ENCODE measurements around the gene MARCHF6.

MARCHF6 gene

GRCh38 chr5:10317825-10318682 is 35.4 kb upstream of the MARCHF6 start:
- peaks cover 3% of the 10 kb centered on the region; the same call in 1 of the 2 replicates for H3K9me3 ChIP-seq (ENCODE audit: control insufficient read depth, insufficient read depth, low read length)
- no peaks in the 10 kb centered on the region for H3K4me1 ChIP-seq (ENCODE audit: insufficient read depth, low read length)
- no peaks in the 10 kb centered on the region for H3K36me3 ChIP-seq (ENCODE audit: insufficient read depth, low read length)
- H3K9ac ChIP-seq (ENCODE audit: low read depth, low read length) = no peak overlapping the region

- H3K4me1 ChIP-seq (ENCODE audit: insufficient read depth, low read length) = no peaks in the 10 kb centered on the region
- no peaks in the 10 kb centered on the region for H3K36me3 ChIP-seq (ENCODE audit: insufficient read depth, low read length)
- H3K9me3 ChIP-seq (ENCODE audit: control insufficient read depth, insufficient read depth, low read length) = peaks cover 3% of the 10 kb centered on the region; the same call in 1 of the 2 replicates
- H3K9ac ChIP-seq (ENCODE audit: low read depth, low read length) = no peak overlapping the region
Observed at GRCh38 chr5:10319202-10319851, 34.2 kb upstream of the MARCHF6 start.

DNA sequence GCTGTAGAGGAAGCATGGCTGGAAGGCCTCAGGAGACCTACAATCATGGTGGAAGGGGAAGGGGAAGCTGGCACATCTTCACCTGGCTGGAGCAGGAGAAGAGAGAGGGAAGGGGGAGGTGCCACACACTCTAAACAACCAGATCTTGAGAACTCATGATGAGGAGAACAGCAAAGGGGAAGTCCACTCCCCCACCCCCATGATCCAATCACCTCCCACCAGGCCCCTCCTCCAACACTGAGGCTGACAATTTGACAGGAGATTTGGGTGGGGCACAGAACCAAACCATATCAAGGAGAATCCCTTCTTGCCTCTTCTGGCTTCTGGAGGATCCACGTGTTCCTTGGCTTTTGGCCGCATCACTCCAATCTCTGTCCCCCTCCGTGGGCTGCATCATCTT is 32.7 kb upstream of the MARCHF6 start:
- Histone ChIP-seq H3K9ac (ENCODE audit: low read depth, low read length) (no peak overlapping the region), H3K9me3 (ENCODE audit: control insufficient read depth, insufficient read depth, low read length) (no peaks in the 10 kb centered on the region), H3K4me1 (ENCODE audit: insufficient read depth, low read length) (no peaks in the 10 kb centered on the region), H3K36me3 (ENCODE audit: insufficient read depth, low read length) (no peaks in the 10 kb centered on the region)

- Histone ChIP-seq H3K4me1 (ENCODE audit: insufficient read depth, low read length) (no peaks in the 10 kb centered on the region), H3K9me3 (ENCODE audit: control insufficient read depth, insufficient read depth, low read length) (no peaks in the 10 kb centered on the region), H3K36me3 (ENCODE audit: insufficient read depth, low read length) (no peaks in the 10 kb centered on the region), H3K9ac (ENCODE audit: low read depth, low read length) (no peak overlapping the region)
Observed at GRCh38 chr5:10321882-10322281, 31.6 kb upstream of the MARCHF6 start.

DNA sequence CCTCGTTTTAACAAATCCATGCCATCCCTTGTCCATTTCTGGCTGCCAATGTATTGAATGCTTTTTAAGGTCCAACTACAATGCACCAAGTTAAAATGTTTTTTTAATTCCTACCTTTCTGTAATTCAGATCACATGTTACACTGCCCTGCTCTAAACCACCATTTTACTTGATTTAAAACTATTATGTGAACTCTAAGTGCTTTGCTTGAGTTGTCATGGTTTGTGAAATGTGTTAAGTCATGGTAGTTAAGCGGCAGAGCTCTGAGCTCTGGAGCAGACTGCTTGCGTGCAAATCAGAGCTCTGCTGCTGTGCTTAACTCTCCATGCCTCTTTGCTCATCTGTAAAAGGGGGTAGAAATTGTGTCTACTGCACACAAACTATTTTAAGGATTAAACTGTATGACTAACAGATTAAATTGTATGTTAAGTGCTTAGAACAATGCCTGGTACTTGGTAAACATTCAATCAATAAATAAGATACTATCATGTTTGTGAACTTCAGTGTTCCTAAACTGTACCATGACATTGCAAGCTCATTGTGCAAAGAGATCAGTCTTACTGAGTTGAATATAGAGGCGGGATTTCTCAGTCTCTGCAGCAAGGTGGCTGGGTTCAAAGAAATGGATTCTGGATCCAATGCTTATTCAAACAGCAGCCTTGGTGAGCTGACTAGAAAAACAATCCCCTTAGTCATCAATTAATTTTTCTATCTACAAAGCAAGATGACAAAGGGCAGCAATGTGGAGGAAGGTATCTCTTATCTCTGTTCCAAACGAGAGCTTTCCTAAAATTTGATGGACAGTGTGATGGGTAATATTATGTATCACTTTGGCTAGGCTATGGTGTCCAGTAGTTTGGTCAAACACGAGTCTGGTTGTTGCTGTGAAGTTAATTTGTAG is 29.7 kb upstream of the MARCHF6 start:
- Histone ChIP-seq H3K36me3 (ENCODE audit: insufficient read depth, low read length) (no peaks in the 10 kb centered on the region), H3K9ac (ENCODE audit: low read depth, low read length) (no peak overlapping the region)

DNA sequence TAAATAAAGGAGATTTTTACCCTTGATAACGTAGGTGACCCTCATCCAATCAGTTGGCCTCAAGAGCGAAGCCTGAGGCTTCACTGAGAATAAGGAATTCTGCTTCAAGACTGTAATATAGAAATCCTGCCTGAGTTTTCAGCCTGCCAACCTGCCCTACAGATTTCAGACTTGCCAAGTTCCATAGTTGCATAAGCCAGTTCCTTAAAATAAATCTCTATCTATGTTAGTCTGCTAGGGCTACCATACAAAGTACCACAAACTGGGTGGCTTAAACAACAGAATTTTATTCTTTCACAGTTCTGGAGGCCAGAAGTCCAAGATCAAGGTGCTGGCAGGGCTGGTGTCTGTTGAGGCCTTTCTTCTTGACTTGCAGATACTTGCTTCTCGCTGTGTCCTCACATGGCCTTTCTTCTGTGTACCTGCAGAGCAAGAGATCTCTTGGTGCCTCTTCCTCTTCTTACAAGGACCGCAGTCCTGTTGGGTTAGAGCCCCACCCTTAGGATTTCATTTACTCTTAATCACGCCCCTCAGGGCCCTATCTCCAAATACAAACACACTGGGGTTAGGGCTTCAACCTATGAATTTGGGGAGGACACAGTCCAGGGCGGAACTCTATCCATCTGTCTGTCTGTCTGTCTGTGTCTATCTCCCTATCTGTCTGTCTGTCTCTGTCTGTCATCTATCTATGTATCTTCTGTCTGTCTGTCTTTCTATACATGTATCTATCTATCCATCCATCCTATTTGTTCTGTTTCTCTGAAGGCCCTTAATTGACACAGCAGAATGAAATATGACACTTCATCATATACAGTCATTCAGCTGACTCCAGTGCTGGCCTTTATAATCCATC is 28.8 kb upstream of the MARCHF6 start:
- H3K4me1 ChIP-seq (ENCODE audit: insufficient read depth, low read length) = no peaks in the 10 kb centered on the region
- no peaks in the 10 kb centered on the region for H3K36me3 ChIP-seq (ENCODE audit: insufficient read depth, low read length)
- H3K9ac ChIP-seq (ENCODE audit: low read depth, low read length) = no peak overlapping the region
- H3K9me3 ChIP-seq (ENCODE audit: control insufficient read depth, insufficient read depth, low read length) = no peaks in the 10 kb centered on the region

More for the DNA sequence above, 29.7 kb upstream of the MARCHF6 start:
- Histone ChIP-seq H3K4me1 (ENCODE audit: insufficient read depth, low read length) (no peaks in the 10 kb centered on the region), H3K9me3 (ENCODE audit: control insufficient read depth, insufficient read depth, low read length) (no peaks in the 10 kb centered on the region)

DNA sequence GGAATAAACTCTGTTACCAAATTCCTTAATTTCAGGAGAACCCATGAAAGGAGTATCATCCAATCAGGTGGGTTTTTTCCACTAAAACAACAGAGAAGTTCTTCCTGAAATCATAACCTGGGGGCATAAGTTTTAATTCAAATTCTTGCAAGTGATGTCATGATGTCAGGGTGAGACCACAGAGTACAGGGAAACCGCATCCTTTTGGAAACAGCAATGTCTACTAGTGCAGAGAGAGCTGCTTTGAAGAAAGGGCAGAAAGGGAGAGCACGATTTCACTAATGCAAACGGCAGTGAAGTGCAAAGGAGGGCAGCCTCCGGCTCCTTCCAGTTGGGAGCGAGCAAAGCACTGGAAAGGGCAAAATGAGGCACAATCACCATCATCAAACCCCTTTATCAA is 25.2 kb upstream of the MARCHF6 start:
- Histone ChIP-seq H3K9ac (ENCODE audit: low read depth, low read length) (no peak overlapping the region), H3K36me3 (ENCODE audit: insufficient read depth, low read length) (no peaks in the 10 kb centered on the region), H3K4me1 (ENCODE audit: insufficient read depth, low read length) (no peaks in the 10 kb centered on the region)

DNA sequence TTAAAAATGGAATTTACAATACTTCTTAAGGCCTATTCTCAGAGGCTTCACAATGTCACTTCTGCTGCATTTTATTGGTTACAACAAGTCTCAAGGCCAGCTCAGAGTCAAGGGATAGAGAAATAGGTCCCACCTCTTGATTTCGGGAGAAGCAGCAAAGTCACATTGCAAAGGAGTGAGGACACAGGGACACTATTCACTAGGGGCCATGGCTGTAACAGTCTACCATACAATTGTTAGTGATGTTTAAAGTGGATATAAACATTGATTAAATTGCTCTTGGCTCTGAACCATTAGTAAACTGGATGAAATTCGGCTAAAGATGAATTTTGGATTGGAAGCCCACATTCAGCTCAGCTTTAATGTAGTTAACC is 24.1 kb upstream of the MARCHF6 start:
- no peaks in the 10 kb centered on the region for H3K4me1 ChIP-seq (ENCODE audit: insufficient read depth, low read length)
- H3K9me3 ChIP-seq (ENCODE audit: control insufficient read depth, insufficient read depth, low read length) = no peaks in the 10 kb centered on the region; the same call in 1 of the 2 replicates
- no peak overlapping the region for H3K9ac ChIP-seq (ENCODE audit: low read depth, low read length)
- no peaks in the 10 kb centered on the region for H3K36me3 ChIP-seq (ENCODE audit: insufficient read depth, low read length)

More for the DNA sequence above, 25.2 kb upstream of the MARCHF6 start:
- H3K9me3 ChIP-seq (ENCODE audit: control insufficient read depth, insufficient read depth, low read length) = no peaks in the 10 kb centered on the region; the same call in 1 of the 2 replicates

DNA sequence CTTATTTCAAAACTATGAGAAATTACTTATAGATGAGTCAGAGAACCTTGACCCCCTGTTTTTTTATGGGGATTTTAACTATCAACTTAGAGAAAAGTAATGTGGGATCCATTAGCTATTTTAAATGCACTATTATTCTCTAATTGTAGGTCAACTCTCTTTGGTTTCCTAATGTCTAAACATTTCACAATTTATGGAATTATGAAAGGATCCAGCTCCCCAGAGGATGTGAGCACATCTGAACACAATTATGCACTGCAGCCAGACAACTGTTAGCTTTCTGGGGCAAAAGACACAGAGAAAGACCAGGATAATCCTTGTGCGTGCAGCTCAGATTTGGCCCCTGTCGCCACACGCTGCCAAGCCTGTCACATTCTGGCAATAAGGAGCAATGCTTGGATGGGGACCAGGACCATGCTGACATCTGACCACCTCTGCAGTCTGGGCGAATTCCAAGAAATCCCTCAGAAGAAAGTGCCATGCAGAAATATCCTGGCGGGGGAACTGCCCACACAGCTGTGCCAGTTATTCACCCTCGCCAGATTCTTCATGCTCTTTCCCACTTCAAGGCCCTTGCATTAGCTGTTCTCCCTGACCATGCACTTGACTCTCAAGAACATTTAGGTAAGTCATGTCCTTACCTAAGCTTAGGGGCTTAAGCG is 23.5 kb upstream of the MARCHF6 start:
- H3K4me1 ChIP-seq (ENCODE audit: insufficient read depth, low read length) = no peaks in the 10 kb centered on the region
- H3K9me3 ChIP-seq (ENCODE audit: control insufficient read depth, insufficient read depth, low read length) = no peaks in the 10 kb centered on the region; the same call in 1 of the 2 replicates
- H3K36me3 ChIP-seq (ENCODE audit: insufficient read depth, low read length) = no peaks in the 10 kb centered on the region
- no peak overlapping the region for H3K9ac ChIP-seq (ENCODE audit: low read depth, low read length)

DNA sequence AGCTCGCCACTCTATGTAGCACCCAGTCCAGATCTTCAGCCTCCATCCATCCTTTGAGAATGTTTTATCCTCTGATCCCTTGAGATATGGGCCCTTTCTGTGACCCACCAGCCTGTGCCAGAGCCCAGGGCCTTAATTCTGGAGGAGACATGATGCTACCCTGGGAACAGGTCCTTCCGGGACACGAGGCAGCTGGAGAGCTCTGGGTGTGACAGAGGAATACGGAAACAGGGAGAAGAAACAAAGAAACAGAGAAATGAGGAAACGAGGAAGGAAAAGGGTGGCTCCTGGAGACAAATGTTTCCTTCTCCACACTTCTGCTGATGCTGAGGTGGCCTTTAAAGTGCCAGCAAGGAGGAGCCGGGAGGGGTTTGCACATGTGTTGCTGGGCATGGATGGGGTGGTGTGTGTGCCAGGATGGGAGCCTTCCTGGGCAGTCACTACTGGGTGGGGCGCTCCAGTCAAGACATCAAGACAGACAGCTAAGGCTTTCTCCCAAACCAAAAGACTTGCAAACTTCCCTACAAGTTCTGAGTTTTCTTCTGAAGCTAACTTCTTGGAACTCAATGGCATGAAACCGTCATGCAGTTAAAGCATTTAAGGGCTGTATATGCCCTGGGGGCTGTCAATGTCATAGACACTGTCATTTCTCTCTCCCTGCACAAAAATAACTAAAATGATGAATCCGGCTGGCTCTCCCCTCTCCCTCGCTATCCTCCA is 22.8 kb upstream of the MARCHF6 start:
- H3K9me3 ChIP-seq (ENCODE audit: control insufficient read depth, insufficient read depth, low read length) = no peaks in the 10 kb centered on the region; the same call in 1 of the 2 replicates
- H3K9ac ChIP-seq (ENCODE audit: low read depth, low read length) = no peak overlapping the region
- H3K4me1 ChIP-seq (ENCODE audit: insufficient read depth, low read length) = no peaks in the 10 kb centered on the region
- no peaks in the 10 kb centered on the region for H3K36me3 ChIP-seq (ENCODE audit: insufficient read depth, low read length)

- Histone ChIP-seq H3K4me1 (ENCODE audit: insufficient read depth, low read length) (no peaks in the 10 kb centered on the region), H3K9me3 (ENCODE audit: control insufficient read depth, insufficient read depth, low read length) (no peaks in the 10 kb centered on the region; the same call in 1 of the 2 replicates), H3K9ac (ENCODE audit: low read depth, low read length) (no peak overlapping the region), H3K36me3 (ENCODE audit: insufficient read depth, low read length) (no peaks in the 10 kb centered on the region)
Observed at GRCh38 chr5:10331341-10331796, 22.1 kb upstream of the MARCHF6 start.

DNA sequence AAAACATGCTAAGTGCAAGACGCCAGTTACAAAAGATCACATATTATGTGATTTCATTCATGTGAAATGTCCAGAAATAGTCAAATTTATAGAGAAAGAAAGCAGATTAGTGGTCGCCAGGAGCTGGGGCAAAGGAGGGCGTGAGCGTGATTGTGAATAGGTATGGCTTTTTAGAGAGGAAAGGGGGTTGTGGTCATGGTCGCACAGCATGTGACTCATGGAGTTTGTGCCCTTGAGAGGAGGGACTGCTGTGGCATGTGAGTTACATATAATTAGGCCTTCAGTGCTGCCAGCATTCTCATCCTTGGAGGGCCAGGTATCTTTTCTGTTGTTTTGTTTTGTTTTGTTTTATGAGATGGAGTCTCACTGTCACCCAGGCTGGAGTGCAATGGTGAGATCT is 21.2 kb upstream of the MARCHF6 start:
- Histone ChIP-seq H3K36me3 (ENCODE audit: insufficient read depth, low read length) (no peaks in the 10 kb centered on the region), H3K9ac (ENCODE audit: low read depth, low read length) (no peak overlapping the region), H3K4me1 (ENCODE audit: insufficient read depth, low read length) (no peaks in the 10 kb centered on the region), H3K9me3 (ENCODE audit: control insufficient read depth, insufficient read depth, low read length) (no peaks in the 10 kb centered on the region; the same call in 1 of the 2 replicates)

Data from ES-I3 (cell line).